NCI-H226 (cell line): Measurements from ENCODE around the gene CHST5.

ENCODE experiments used
- DNase-seq: peaks from one replicate; pipeline ENCODE4 v3.0.0-alpha.2; 2015

The CHST5 gene

DNA sequence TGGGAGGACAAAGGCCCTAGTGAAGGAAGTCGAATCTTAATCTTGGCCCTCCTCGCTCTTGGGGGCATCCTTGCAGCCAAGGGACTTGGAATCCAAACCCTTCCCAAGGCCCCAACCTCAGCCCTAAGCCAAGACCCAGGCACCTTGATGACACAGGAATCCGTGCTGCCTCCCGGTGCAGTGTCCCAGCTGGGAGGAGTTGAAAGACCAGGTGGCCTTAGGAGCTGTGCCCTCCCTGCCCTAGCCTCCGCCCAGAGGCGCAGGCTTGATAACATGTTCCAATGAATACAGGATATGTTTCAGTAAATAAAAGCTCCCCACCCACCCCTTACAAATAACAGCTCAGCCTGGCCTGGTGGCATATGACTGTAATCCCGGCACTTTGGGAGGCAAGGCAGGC lies at the start of gene CHST5:
CHST5 (minus strand) TSS at position 208 of the 400 bp plus-strand sequence. CDS start 5,724 bp downstream, outside the sequence.
- no peak for DNase-seq

GRCh38 chr16:75584108-75584507 lies 48.2 kb upstream of the CHST5 start:
- no peak for DNase-seq

- no peak for DNase-seq
These were observed 43.5 kb upstream of the CHST5 start for GRCh38 chr16:75579281-75579834.

- DNase-seq: no peak
These were observed 42.8 kb upstream of the CHST5 start for GRCh38 chr16:75578725-75579124.

DNA sequence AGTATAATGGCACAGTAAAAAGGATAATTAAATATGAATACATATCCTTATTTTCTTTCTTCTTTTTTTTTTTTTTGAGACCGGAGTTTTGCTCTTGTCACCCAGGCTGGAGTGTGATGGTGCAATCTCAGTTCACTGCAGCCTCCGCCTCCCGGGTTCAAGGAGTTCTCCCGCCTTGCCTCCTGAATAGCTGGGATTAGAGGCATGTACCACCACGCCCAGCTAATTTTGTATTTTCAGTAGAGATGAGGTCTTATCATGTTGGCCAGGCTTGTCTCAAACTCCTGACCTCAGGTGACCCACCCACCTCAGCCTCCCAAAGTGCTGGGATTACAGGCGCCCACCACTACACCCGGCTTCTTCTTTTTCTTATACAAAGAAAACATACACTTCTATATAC lies 42.3 kb upstream of the CHST5 start:
- no peak for DNase-seq

- DNase-seq: no peak
These were observed 40.5 kb upstream of the CHST5 start for GRCh38 chr16:75576384-75576811.

DNA sequence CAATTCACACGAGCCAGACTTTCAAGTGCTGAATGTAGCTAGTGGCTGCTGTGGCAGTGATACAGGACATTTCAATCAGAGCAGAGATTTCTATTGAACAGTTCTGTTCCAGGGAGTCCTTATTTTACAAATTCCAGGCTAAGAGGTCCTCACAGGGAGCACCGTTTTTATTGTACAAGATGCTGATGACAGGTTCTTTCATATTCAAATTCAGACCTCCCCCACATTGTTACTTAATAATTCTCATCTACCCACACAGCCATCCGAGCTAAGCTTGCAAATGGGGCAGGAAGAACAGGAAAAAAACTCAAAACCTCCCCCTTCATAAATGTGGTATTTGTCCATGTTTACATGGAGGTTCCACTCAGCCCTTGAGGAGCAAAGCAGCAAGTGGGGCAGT lies 40.0 kb upstream of the CHST5 start:
- DNase-seq: no peak

- DNase-seq: no peak
These were observed 38.0 kb upstream of the CHST5 start for GRCh38 chr16:75573955-75574354.

DNA sequence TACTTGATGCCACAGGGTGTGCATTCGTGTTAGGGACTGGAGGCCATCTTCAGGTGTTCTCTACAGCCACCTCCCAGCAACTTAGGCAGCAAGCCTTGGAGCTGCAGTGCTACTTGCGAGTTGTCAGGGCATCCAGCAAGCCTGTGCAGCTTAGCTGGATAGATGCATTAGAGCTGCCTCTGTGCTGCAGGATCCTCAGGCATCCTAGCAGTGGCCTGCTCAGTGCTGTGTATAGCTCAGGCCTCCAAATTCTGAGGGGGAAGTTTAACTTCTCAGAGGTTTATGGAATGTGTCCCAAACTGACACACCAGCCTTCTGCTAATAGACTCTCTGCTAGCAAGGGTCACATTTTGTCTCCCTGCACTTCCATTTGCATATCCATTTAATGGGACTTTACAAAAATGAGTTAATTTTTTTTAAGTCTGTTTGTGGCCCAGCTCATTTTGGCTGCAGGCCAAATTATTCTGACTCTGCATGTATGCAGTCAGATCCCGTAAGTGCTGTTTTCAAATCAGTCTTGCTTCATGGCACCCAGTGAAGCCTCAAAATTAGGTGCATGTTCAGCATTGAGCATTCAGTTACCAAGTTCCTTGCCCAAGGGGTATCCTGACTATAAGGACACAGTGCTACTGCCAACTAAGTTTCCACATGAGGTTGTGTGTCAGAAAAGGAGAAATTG lies 37.1 kb upstream of the CHST5 start:
- no peak for DNase-seq

- DNase-seq: no peak
These were observed 34.6 kb upstream of the CHST5 start for GRCh38 chr16:75570396-75571065.

GRCh38 chr16:75567911-75568310 lies 32.0 kb upstream of the CHST5 start:
- DNase-seq: no peak

DNA sequence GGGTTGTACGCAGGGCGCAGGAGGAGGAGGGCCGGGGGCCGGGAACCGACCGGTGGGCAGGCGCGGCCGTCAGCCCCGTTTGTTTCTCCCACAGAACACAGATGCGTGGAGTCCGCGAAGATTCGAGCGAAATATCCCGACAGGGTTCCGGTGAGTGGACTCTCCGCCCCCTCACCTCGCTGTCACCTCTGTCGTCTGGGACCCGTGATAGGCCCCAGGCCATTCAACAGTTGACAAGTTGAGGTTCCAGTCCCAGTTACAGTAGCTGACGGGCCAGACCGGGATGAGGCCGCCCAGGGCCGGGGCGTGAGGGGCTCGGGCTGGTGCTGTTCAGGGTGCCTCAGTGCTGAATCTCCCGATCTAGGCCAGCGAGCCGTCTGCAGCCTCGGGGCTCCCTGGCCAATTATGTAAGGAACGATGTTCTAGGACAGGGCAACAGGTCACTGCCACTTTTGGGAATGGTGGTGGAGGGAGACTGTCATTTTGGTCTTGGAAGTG lies 30.9 kb upstream of the CHST5 start:
- DNase-seq: no peak

- DNase-seq: peak; percentile 46
These were observed 30.3 kb upstream of the CHST5 start, which contains the start of gene GABARAPL2 for GRCh38 chr16:75566040-75566757. Gene GABARAPL2, plus strand, starts transcription at chr16:75566379. Its CDS starts 108 bp downstream, at chr16:75566487.

DNA sequence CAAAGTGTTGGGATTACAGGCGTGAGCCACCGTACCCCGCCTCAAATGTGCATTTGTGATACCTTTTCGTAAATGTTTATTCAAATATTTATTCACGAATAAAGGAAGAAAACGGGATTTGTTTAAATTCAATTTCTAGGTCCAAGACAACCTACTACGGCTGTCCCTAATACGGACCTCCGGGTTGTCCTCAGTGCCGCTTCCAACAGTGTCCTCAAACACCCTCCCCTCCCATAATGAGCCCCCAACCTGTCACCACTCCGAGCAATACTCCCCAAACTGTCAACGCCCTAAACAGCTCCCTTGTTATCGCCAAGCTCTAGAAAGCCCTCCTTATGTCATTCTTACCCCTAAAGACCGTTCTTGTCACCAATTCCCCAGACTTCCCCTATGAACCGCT lies 29.7 kb upstream of the CHST5 start:
- DNase-seq: no peak

- DNase-seq: no peak
These were observed 23.9 kb upstream of the CHST5 start for GRCh38 chr16:75559564-75560372.

DNA sequence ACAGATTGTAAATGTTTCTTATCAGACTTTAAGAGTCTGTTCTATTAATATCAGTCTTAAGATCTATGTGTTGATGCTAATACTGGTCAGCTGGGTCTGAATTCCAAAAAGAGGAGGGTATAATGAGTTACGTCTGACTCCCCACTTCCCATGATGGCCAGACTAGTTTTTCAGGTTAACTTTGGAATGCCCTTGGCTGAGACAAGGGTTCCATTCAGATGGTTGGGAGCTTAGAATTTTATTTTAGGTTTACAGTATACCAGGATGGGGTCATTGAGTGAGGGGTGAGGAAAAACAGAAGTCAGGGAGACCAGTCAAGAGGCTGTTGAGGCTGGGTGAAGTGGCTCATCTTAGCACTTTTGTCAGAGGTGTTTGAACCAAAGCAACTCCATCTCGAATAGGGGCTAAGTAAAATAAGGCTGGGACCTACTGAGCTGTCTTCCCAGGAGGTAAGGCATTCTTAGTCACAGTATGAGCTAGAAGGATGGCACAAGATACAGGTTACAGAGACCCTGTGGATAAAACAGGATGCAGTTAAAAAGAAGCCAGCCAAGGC lies 23.0 kb upstream of the CHST5 start:
- DNase-seq: no peak

DNA sequence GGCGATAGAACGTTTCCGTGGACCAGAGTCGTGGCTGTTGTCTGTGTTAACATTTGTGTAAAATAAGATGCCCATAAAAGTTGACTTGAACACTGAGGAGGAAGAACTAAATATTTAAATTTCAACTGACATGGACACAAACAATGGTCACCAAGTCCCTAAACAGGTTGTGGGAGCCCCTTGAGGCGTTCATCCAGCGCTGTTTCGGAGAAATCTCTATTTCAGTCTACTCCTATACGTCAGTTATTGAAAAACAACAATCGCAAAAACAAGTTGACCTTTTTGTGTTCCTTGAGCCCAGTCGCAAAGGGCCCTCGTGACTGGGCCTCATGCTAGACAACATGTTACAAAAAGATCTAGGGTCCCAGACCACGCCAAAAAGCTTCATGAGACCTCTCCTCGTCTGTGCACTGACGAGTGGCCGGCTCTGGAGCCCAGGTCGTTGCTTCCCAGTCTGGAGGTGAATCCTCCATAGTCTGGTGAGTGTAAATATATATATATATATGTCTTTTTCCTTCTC lies 20.6 kb upstream of the CHST5 start:
- DNase-seq: no peak

DNA sequence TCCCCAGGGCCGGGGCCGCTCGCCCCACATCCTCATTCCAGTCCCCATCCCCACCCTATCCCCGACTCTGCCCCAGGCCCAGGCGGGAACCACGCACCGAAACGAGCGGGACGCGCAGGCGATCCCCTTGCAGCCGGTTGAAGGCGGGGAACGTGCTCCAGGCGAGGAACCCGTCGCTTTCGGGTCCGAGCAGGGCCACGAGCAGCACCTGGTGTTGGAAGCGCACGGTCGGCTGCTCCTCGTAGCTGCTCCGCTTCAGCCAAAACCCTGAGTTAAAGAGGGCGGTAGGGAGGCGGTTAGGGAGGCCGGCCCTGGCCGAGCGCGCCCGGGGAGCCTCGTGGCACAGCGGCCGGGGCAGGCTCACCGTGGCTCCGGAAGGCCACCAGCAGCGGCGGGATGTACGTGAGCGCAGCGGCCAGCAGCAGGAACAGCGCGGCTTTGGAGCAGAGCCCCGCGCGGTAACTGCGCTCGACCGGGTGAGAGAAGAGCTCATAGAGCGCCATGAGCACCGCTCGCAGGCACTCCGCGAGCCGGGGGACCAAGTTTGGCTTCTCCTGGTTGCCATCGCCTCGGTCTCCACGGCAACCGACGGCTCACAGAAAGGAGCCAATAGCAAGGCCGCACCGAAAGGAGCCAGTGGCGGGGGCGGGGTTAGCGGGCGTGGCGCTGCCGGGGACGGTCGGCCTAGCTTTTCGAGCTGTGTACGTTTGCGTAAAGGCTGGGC lies 20.0 kb upstream of the CHST5 start, which contains the start of gene TMEM231:
TMEM231 (minus strand) TSS at position 546 of the 724 bp plus-strand sequence; CDS start at position 503, 43 bp downstream.
- peak; percentile 93 for DNase-seq

DNA sequence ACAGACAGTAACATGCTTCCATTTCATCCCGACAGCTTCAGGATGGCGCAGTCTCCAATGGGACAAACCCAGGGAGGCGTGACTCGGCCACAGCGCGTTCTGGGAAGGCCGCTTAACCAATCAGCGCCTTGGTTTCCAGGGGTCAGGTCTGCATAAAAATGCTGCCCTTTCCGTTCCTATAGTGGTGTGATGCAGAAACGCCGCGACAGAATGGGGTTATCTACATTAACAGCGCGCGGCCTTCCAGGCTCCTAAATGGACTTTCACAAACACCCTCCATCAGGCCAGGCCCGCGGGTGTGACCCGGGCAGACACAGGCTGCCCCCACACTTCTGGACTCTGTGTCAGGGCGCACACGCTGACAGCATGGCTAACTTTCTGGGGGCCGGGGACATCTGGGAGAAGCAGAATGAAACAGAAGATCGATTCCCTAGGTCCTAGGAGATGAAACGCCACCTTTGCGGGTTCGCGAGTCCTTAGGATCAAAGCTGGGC lies 19.4 kb upstream of the CHST5 start:
- peak; percentile 92 for DNase-seq

GRCh38 chr16:75552951-75553350 lies 17.0 kb upstream of the CHST5 start:
- DNase-seq: no peak

GRCh38 chr16:75550211-75550662 lies 14.3 kb upstream of the CHST5 start:
- DNase-seq: peak; percentile 59
